Pancreas (tissue), 10 donors: ENCODE data around the gene NLRC3. TPM values are rescaled to one million over a fixed set of nuclear protein-coding genes. Genes with fewer than 3 reads are reported as not detected.

Experiments used
- ATAC-seq, 4 donors: fragments of 200-7000 bp; cut with Tn5 transposase; one replicate each; pipeline versions ENCODE4 v1.8.0 to v1.9.1; 2020; ENCODE audit warnings: mild to moderate bottlenecking in 4 of 4, moderate library complexity in 4 of 4
- DNase-seq, 6 donors: peaks; one replicate each; pipeline ENCODE4 v3.0.0-alpha.2; 2020
- FAIRE-seq: peaks from 2 replicates; lab custom pipeline; 2012; peaks lifted over from hg19 to GRCh38; lab: Jason Lieb, UNC
- H3K27ac ChIP-seq, 4 donors: fragments of 200-600 bp; sonication (generic); 1 replicate in 3 of 4; 2 replicates in 1 of 4; pipeline versions ENCODE4 v1.5.0 to v1.8.0; 2020
- H3K27me3 ChIP-seq, 4 donors: fragments of 200-600 bp; one replicate each; pipeline ENCODE4 v1.8.0; 2021
- H3K36me3 ChIP-seq, 3 donors: fragments of 200-600 bp; sonication (generic) in 1 of 3; one replicate each; pipeline versions ENCODE4 v1.5.0 to v1.8.0; 2020 to 2021
- H3K4me1 ChIP-seq, 3 donors: fragments of 200-600 bp; one replicate each; pipeline ENCODE4 v1.8.0; 2021
- H3K4me3 ChIP-seq, 4 donors: fragments of 200-600 bp; sonication (generic) in 2 of 4; one replicate each; pipeline versions ENCODE4 v1.5.0 to v1.8.0; 2020 to 2021
- H3K9me3 ChIP-seq, 4 donors: fragments of 200-600 bp; one replicate each; pipeline ENCODE4 v1.8.0; 2021
- CTCF ChIP-seq, 4 donors: fragments of 200-600 bp; sonication (generic) in 3 of 4; IDR thresholded peaks; one replicate each; pipeline versions ENCODE4 v1.5.0 to v1.8.0; 2021; ENCODE audit warnings: antibody characterized with exemption in 4 of 4
- WGBS, 2 donors: extraction: QIAGEN DNeasy Blood & Tissue Kit; methylation state at CpG; one replicate each; pipeline ENCODE4 v1.1.7; 2013; 5-methylcytosine and 5-hydroxymethylcytosine counted together
- intact Hi-C, 3 donors: fragments of 100-400 bp; cut with DNase I; formaldehyde crosslinking; loops; one replicate each; pipeline versions ENCODE4 v1.11.1 to v1.14.2; 2022
- polyA plus RNA-seq, 2 donors: library from polyadenylated mRNA; stranded (reverse); fragments of 200-250 nt; gene quantifications; one replicate each; pipeline ENCODE4 v1.2.3, GENCODE V29; 2013
- total RNA-seq, 6 donors: library from RNA; stranded (reverse); fragmentation: NEBNext Ultra II Directional in 4 of 6; extraction: Animal tissue kit (Norgen Biotek cat#: 25700) in 4 of 6; gene quantifications; one replicate each; pipeline versions ENCODE4 v1.2.1 to v1.2.4, GENCODE V29; 2021 to 2023
- donor health status: healthy with polysubstance abuse.
- donor health status: DM: no; HTN: no; CAD: no; lungs with moderate emphysema.
- donor health status: DM: no; HTN: no; CAD: no.
- donor health status: control.
- donor health status: control.
- donor health status: Bipolar disorder and iron deficiency.
- donor health status: DM: yes; HTN: yes; CAD: no.
- donor health status: DM: no; HTN: no; CAD: no.
- donor health status: DM: no; HTN: no; CAD: no.
- donor health status: DM: yes; HTN: yes; CAD: no.

The NLRC3 gene
- total and polyA plus RNA-seq, 8 donors = 0.12 to 0.87 (median 0.44) TPM

DNA sequence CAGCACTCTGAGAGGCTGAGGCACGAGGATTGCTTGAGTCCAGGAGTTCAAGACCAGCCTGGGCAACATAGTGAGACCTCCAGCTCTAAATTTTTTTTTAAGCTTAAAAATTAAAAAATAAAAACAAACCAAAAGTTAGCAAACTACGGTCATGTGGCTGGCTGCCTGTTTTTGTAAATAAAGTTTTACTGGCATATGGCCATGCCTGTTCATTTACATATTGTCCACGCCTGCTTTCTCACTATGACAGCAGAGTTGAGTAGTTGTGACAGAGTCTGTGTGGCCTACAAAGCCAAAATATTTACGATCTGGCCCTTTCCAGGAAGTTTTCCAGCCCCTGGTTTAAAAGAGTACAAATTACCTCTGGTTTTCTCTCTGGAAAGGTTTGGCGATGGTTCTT is 30.9 kb upstream of the NLRC3 start:
- ATAC-seq (no peak), DNase-seq (no peak), FAIRE-seq (no peak)
- no peak overlapping the region for H3K27ac ChIP-seq
- peaks cover 0 to 7% (median 7%) of the 10 kb centered on the region in 3 donors for H3K4me1 ChIP-seq
- no peaks in the 10 kb centered on the region for H3K36me3 ChIP-seq
- intact Hi-C loops = no loop called here
- no peaks in the 10 kb centered on the region for H3K9me3 ChIP-seq
- 83 to 89% methylated on average over 5 of the region's 5 CpGs for WGBS, 2 donors
- H3K4me3 ChIP-seq = no peak overlapping the region
- TF ChIP-seq CTCF (IDR thresholded peaks at IDR 0.05) = no peak
- H3K27me3 ChIP-seq = no peaks in the 10 kb centered on the region

DNA sequence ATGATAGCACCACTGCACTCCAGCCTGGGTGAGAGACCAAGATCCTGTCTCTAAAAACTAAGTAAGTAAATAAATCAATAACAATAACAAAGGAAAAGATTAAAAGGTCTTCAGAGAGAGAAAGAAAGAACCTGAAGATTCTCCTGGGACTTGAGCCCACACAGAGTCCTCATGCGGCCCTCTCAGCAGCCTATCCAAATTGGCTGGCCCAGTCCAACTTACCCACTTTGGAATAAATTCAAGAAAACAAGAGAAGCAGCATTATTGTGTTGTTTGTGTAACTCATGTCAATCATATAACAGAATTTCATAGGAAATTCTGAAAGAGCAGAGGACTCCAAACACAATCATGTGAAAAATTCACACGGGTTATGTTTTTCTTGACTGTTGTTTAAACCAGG is 30.4 kb upstream of the NLRC3 start:
- intact Hi-C loops = no loop called here
- H3K9me3 ChIP-seq = no peaks in the 10 kb centered on the region
- no peak for TF ChIP-seq CTCF (IDR thresholded peaks at IDR 0.05)
- WGBS, 2 donors = 91 to 97% methylated on average over 2 of the region's 2 CpGs
- DNase-seq (no peak), FAIRE-seq (no peak), ATAC-seq (no peak)
- H3K36me3 ChIP-seq = no peaks in the 10 kb centered on the region
- H3K27me3 ChIP-seq = no peaks in the 10 kb centered on the region
- H3K4me3 ChIP-seq = no peak overlapping the region
- peaks cover 0 to 7% (median 3%) of the 10 kb centered on the region in 3 donors for H3K4me1 ChIP-seq
- no peak overlapping the region for H3K27ac ChIP-seq

GRCh38 chr16:3607161-3607560 is 30.0 kb upstream of the NLRC3 start:
- TF ChIP-seq CTCF (IDR thresholded peaks at IDR 0.05) = no peak
- no peak overlapping the region for H3K4me3 ChIP-seq
- H3K27ac ChIP-seq = no peak overlapping the region
- no peaks in the 10 kb centered on the region for H3K9me3 ChIP-seq
- peaks cover 0 to 7% (median 0%) of the 10 kb centered on the region in 3 donors for H3K4me1 ChIP-seq
- ATAC-seq = no peak
- intact Hi-C loops = no loop called here
- WGBS, 2 donors = 88 to 90% methylated on average over 7 of the region's 7 CpGs
- DNase-seq = no peak
- no peaks in the 10 kb centered on the region for H3K36me3 ChIP-seq
- no peaks in the 10 kb centered on the region for H3K27me3 ChIP-seq
- no peak for FAIRE-seq

DNA sequence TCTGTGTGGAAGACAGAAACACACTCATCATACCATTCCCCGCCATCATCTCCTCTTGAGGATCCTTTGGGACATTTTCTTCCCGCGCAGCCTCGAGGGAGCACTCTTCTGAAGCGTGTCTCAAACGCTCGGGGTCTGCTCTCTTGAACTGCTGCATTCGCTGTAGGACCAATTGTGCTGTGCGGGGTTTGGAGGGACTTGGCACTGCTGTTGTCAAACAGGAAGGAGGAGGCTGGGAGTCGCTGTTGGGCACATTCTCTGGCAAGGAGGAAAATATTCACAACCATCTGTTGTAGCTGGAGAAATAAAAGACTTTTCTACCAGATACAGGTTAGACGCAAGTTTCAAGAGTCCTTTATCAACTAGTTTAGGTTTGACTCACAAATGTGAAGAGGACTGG is 29.2 kb upstream of the NLRC3 start:
- DNase-seq (no peak), ATAC-seq (no peak), FAIRE-seq (no peak)
- intact Hi-C loops = no loop called here
- TF ChIP-seq CTCF (IDR thresholded peaks at IDR 0.05) = no peak
- Histone ChIP-seq H3K27me3 (no peaks in the 10 kb centered on the region), H3K4me3 (no peak overlapping the region), H3K4me1 (peaks cover 0 to 7% (median 0%) of the 10 kb centered on the region in 3 donors), H3K36me3 (no peaks in the 10 kb centered on the region), H3K27ac (no peak overlapping the region), H3K9me3 (no peaks in the 10 kb centered on the region)
- WGBS, 2 donors = 86% methylated on average over 11 of the region's 11 CpGs

DNA sequence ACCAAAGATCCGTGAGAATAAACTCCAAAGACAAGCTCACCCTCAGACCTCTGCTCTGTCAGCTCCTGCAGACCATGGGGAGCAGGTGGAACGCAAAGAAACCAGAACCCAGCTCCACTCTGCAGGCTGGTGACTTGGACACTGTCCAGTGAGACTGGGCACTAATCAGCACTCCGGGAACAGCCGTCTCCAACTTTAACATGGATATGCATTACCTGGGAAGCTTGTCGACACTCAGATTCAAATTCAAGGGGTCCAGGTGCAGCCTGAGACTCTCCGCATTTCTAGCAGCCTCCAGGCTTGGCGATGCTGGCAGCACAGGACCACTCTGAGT is 25.1 kb upstream of the NLRC3 start:
- no peaks in the 10 kb centered on the region for H3K4me1 ChIP-seq
- FAIRE-seq = no peak
- H3K9me3 ChIP-seq = no peaks in the 10 kb centered on the region
- intact Hi-C loops = no loop called here
- no peaks in the 10 kb centered on the region for H3K27me3 ChIP-seq
- no peak for ATAC-seq
- WGBS, 2 donors = 90 to 91% methylated on average over 7 of the region's 7 CpGs
- no peak overlapping the region for H3K27ac ChIP-seq
- H3K36me3 ChIP-seq = no peaks in the 10 kb centered on the region
- no peak overlapping the region for H3K4me3 ChIP-seq
- no peak for TF ChIP-seq CTCF (IDR thresholded peaks at IDR 0.05)
- no peak for DNase-seq
